Breast epithelium (tissue), 4 donors: Measurements from ENCODE around the gene SLC6A19. TPM values are rescaled to one million over a fixed set of nuclear protein-coding genes. Genes with fewer than 3 reads are reported as not detected.

Experiments used
- DNase-seq, 2 donors: peaks; one replicate each; pipeline ENCODE4 v3.0.0-alpha.2; 2019; ENCODE audit warnings: low spot score in 2 of 2
- H3K27ac ChIP-seq, 2 donors: fragments of 200-600 bp; sonication (generic) in 1 of 2; one replicate each; pipeline ENCODE4 v1.5.1; 2016 to 2019; ENCODE audit warnings: mild to moderate bottlenecking in 1 of 2
- H3K27me3 ChIP-seq, 2 donors: fragments of 200-600 bp; sonication (generic) in 1 of 2; one replicate each; pipeline versions ENCODE4 v1.5.1 to v1.6.0; 2017 to 2019; ENCODE audit warnings: control low read depth in 1 of 2, mild to moderate bottlenecking in 1 of 2
- H3K36me3 ChIP-seq: fragments of 200-600 bp; one replicate; pipeline ENCODE4 v1.5.1; 2019
- H3K4me1 ChIP-seq, 2 donors: fragments of 200-600 bp; sonication (generic); one replicate each; pipeline ENCODE4 v1.5.1; 2016 to 2019; ENCODE audit warnings: control low read depth in 1 of 2
- H3K4me3 ChIP-seq, 3 donors: fragments of 200-600 bp; sonication (generic); 1 replicate in 2 of 3; 2 replicates in 1 of 3; pipeline ENCODE4 v1.5.1; 2016 to 2019; ENCODE audit warnings: mild to moderate bottlenecking in 3 of 3, moderate library complexity in 2 of 3
- H3K9me3 ChIP-seq, 2 donors: fragments of 200-600 bp; sonication (generic) in 1 of 2; one replicate each; pipeline ENCODE4 v1.5.1; 2016 to 2019; ENCODE audit warnings: control low read depth in 1 of 2
- POLR2A ChIP-seq: fragments of 450-650 bp; IDR thresholded peaks from one replicate; pipeline ENCODE4 v1.6.1; 2016; ENCODE audit warnings: antibody characterized with exemption, mild to moderate bottlenecking, moderate library complexity
- POLR2AphosphoS5 ChIP-seq, 3 donors: sonication (generic); formaldehyde crosslinking; IDR thresholded peaks; one replicate each; pipeline ENCODE4 v1.6.1; 2017; ENCODE audit warnings: antibody characterized with exemption in 3 of 3
- intact Hi-C: fragments of 100-400 bp; cut with DNase I; formaldehyde crosslinking; loops from one replicate; pipeline ENCODE4 v1.15.1; 2023; ENCODE audit warnings: low total_unique reads
- total RNA-seq, 3 donors: library from RNA; depleted of rRNA; stranded (reverse); fragments of >200 nt; gene quantifications; one replicate each; pipeline ENCODE4 v1.1.0, GENCODE V29; 2016
- TF ChIP-seq, protein P1 (sequence below), 3 donors: fragments of 450-650 bp; IDR thresholded peaks; one replicate each; pipeline ENCODE4 v1.5.1; 2016 to 2017; ENCODE audit warnings: antibody characterized with exemption in 3 of 3, mild to moderate bottlenecking in 3 of 3, moderate library complexity in 3 of 3

The SLC6A19 gene
- total RNA-seq, 3 donors from 2014 or later: not detected

DNA sequence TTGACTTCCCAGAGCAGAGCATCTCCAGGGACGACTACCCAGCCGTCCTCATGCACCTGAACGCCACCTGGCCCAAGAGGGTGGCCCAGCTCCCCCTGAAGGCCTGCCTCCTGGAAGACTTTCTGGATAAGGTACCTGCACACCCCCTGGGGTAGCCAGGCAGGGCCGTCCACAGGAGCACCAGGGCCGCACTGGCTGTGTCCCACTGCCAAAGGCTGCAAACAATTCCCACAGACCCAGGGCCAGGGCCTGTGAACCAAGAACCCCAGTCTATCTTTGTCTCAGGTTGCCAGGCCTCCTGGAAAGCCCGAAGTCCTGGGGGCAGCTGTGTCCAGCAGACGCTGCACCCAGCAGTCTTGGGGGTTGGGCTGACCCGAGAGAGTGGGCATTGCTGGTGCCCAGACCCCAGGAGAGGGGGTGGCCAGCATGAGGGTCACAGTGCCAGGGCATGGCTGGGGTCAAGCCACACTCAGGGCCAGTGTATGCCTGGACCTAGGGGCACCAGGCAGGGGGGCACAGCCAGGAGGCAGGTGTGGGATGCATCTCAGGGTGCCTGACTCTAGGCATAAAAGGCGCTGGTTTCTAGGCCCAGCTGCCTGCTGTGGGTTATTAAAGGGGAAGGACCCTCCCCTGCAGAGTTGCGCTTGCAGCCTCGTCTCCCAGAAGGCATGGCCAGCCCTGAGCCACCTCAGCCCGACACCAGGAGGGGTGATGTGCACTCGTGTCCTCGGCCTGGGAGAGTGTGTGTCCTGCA is 41.5 kb downstream of the SLC6A19 start:
- no peak for DNase-seq
- TF ChIP-seq POLR2AphosphoS5 (IDR thresholded peaks at IDR 0.05) (no peak), POLR2A (no peak)
- TF ChIP-seq, protein P1, sequence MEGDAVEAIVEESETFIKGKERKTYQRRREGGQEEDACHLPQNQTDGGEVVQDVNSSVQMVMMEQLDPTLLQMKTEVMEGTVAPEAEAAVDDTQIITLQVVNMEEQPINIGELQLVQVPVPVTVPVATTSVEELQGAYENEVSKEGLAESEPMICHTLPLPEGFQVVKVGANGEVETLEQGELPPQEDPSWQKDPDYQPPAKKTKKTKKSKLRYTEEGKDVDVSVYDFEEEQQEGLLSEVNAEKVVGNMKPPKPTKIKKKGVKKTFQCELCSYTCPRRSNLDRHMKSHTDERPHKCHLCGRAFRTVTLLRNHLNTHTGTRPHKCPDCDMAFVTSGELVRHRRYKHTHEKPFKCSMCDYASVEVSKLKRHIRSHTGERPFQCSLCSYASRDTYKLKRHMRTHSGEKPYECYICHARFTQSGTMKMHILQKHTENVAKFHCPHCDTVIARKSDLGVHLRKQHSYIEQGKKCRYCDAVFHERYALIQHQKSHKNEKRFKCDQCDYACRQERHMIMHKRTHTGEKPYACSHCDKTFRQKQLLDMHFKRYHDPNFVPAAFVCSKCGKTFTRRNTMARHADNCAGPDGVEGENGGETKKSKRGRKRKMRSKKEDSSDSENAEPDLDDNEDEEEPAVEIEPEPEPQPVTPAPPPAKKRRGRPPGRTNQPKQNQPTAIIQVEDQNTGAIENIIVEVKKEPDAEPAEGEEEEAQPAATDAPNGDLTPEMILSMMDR (IDR thresholded peaks at IDR 0.05): no peak
- Histone ChIP-seq H3K4me1 (no peaks in the 10 kb centered on the region), H3K4me3 (no peak overlapping the region), H3K27ac (no peak overlapping the region), H3K9me3 (no peaks in the 10 kb centered on the region), H3K27me3 (peaks cover 4 to 57% of the 10 kb centered on the region in 2 donors), H3K36me3 (no peaks in the 10 kb centered on the region)
- intact Hi-C loops: no loop called here

DNA sequence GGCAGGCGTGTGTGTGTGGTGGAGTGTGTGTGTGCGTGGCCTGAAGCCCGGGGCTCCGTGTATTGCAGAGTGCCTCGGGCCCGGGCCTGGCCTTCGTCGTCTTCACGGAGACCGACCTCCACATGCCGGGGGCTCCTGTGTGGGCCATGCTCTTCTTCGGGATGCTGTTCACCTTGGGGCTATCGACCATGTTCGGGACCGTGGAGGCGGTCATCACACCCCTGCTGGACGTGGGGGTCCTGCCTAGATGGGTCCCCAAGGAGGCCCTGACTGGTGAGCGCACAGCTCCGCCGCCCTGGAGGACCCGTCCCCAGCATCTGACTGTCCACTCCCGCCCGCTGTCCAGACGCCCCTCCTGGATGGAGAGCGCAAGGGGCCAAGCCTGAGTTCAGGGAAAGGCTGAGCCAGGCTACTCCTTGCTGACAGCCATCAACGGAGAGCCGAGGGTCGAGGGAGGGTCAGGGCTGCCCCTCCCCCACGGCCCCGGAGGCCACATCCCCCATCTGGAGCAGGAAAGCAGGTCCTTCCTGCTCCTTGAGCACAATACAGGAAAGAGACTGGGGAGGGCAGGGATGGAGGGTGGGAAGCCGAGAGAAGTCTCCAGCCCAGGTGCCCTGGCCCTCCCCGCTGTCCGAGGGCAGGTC is 42.2 kb downstream of the SLC6A19 start:
- Histone ChIP-seq H3K9me3 (no peaks in the 10 kb centered on the region), H3K4me1 (no peaks in the 10 kb centered on the region), H3K27me3 (peaks cover 4 to 64% of the 10 kb centered on the region in 2 donors), H3K4me3 (no peak overlapping the region), H3K27ac (no peak overlapping the region), H3K36me3 (no peaks in the 10 kb centered on the region)
- intact Hi-C loops: no loop called here
- DNase-seq: no peak
- no peak for TF ChIP-seq POLR2A
- no peak for TF ChIP-seq POLR2AphosphoS5 (IDR thresholded peaks at IDR 0.05)
- TF ChIP-seq, protein P1 (IDR thresholded peaks at IDR 0.05): no peak

DNA sequence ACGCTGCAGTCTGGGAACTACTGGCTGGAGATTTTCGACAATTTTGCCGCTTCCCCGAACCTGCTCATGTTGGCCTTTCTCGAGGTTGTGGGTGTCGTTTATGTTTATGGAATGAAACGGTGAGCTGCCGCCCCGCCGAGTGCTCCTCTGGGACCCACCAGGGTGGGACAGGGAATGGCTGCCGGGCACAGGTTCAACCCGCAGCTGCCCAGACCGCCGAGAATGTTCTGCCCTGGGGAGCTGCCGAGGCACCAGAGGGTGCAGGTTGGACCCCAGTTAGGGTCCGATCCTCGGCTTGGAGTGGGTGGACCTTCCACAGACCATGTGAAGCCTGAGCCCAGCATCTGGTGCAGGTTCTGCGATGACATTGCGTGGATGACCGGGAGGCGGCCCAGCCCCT is 42.9 kb downstream of the SLC6A19 start:
- TF ChIP-seq POLR2A (no peak), POLR2AphosphoS5 (IDR thresholded peaks at IDR 0.05) (no peak)
- TF ChIP-seq, protein P1 (IDR thresholded peaks at IDR 0.05): no peak
- no peaks in the 10 kb centered on the region for H3K4me1 ChIP-seq
- H3K4me3 ChIP-seq: no peak overlapping the region
- no peaks in the 10 kb centered on the region for H3K36me3 ChIP-seq
- peaks cover 4 to 70% of the 10 kb centered on the region in 2 donors for H3K27me3 ChIP-seq
- no peaks in the 10 kb centered on the region for H3K9me3 ChIP-seq
- intact Hi-C loops: no loop called here
- DNase-seq: no peak
- no peak overlapping the region for H3K27ac ChIP-seq

DNA sequence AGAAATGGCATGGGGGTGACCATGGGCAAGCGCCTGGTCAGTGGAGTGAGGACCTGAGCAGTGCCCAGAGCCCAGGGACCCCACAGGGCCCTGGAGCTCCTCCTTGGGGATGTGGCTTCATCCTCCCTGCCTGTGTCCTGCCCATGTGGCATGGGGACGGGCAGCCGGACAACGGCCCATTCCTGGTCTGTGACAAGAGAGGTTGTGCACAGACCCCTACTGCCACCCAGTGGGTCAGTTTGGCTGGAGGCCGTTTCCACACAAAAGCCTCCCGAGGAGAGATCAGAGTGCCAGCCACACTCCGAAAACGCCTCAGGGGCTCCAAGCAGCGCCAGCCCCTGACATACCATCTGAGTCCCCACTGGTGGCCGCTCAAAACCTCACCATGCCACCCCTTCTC is 43.6 kb downstream of the SLC6A19 start:
- no peaks in the 10 kb centered on the region for H3K4me1 ChIP-seq
- no peak overlapping the region for H3K4me3 ChIP-seq
- intact Hi-C loops: no loop called here
- H3K9me3 ChIP-seq: no peaks in the 10 kb centered on the region
- TF ChIP-seq POLR2AphosphoS5 (IDR thresholded peaks at IDR 0.05) (no peak), POLR2A (no peak)
- TF ChIP-seq, protein P1 (IDR thresholded peaks at IDR 0.05): no peak
- DNase-seq: no peak
- peaks cover 4 to 77% of the 10 kb centered on the region in 2 donors for H3K27me3 ChIP-seq
- H3K27ac ChIP-seq: no peak overlapping the region
- H3K36me3 ChIP-seq: no peaks in the 10 kb centered on the region

DNA sequence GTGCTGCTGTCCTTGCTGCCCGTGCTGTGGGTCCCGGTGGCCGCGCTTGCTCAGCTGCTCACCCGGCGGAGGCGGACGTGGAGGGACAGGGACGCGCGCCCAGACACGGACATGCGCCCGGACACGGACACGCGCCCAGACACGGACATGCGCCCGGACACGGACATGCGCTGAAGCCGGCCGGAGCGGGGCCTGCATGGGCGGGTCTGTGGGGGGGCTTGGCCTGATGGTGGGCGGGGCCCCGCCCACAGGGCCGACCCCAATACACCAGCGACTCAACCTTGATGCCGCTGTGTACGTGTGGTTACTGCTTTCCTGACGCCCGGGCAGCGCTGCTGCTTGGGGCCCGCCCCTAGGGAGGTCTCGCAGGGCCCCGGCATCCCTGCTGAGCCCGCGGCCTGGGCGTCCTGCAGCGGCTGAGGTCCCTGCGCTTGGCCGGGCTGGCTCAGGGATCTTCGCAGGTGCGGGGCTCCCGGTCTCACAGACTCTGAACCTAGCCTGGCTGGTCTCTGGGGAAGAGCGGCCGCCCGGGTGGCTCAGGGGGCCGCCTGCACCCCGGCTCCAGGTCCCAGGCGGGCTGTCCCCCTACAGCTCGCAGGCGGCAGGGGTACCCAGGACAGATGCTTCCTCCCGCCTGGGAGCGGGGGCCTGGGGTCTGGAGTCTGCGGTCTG is 44.6 kb downstream of the SLC6A19 start:
- no peaks in the 10 kb centered on the region for H3K9me3 ChIP-seq
- H3K36me3 ChIP-seq: no peaks in the 10 kb centered on the region
- H3K27me3 ChIP-seq: peaks cover 4 to 79% of the 10 kb centered on the region in 2 donors
- no peak overlapping the region for H3K27ac ChIP-seq
- H3K4me1 ChIP-seq: no peaks in the 10 kb centered on the region
- no peak overlapping the region for H3K4me3 ChIP-seq
- DNase-seq: no peak
- TF ChIP-seq POLR2A: no peak
- no peak for TF ChIP-seq POLR2AphosphoS5 (IDR thresholded peaks at IDR 0.05)
- TF ChIP-seq, protein P1 (IDR thresholded peaks at IDR 0.05): no peak
- intact Hi-C loops: no loop called here
